ENCODE results near the gene ZBP1. TPM values are rescaled to one million over a fixed set of nuclear protein-coding genes. Genes with fewer than 3 reads are reported as not detected.

Gene ZBP1
- total RNA-seq, 1 donor from 2014 or later = 17.8 TPM

DNA sequence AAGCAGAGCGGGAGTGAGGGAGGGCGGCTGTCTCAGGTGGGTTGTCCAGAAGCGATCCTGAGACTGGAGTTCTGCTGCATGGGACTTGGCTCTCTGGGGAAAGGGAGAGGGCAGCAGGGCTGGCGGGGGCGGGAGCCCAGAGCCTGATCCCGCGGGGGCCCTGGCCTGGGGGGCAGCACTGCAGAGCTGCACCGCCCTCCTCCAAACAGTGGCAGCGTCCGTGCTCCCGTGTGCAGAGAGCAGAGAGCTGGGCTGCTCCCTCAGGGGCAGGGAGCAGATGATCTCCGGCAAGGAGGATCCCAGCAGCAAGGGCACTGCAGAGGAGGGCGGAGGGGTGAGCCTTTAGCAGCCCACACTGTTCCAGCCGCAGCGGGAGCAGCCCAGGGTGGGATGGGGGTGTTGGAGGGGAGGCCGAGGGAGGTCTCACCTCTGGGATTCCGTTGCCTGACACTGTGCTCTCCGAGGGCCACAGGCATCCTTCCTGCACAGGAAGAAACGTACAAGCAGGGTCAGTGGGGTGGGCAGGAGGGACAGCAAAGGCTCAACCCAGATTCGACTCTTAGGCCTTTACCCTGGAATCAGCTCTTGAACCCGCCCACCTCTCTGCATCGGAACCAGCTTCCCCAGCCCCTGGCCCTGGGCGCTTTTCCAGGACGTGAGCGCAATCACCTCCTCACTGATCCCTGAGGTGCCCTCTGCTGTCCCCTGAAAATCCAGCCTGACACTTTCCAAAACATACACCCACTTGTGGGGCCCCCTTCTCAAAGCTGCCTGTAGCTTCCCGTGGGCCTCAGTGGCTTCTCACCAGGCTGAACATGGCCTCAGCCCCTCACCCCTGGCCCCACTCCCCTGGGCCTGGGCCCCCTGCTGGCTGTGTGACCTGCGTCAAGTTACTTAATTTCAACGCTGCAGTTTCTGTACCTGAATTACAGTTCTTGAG, 32.6 kb upstream of the ZBP1 start:
- ChIA-PET POLR2A (interaction anchor here (1.4 to 2.0 kb wide), 3 partner anchors 23 to 30 kb away, joined by 6 to 9 read pairs (median 6); no protein-coding TSS in a partner anchor), CTCF (interaction anchor here (0.7 to 3.5 kb wide), 10 partner anchors 10 to 527 kb away, joined by 3 to 38 read pairs (median 16); partner anchors contain the start of gene ZBP1)
- ATAC-seq (ENCODE audit: low read depth) (no peak), DNase-seq (no peak)
- H3K36me3 Mint-ChIP-seq (ENCODE audit: low read depth) = peaks cover 62% of the 10 kb centered on the region
- no peak overlapping the region for H3K27ac Mint-ChIP-seq
- no peaks in the 10 kb centered on the region for H3K27me3 Mint-ChIP-seq
- intact Hi-C loops (cut with micrococcal nuclease) = loop anchor here (5.0 kb wide), 1 partner anchor 344 kb away; no protein-coding TSS in a partner anchor
- no peaks in the 10 kb centered on the region for H3K9me3 Mint-ChIP-seq
- TF ChIP-seq, protein P1, sequence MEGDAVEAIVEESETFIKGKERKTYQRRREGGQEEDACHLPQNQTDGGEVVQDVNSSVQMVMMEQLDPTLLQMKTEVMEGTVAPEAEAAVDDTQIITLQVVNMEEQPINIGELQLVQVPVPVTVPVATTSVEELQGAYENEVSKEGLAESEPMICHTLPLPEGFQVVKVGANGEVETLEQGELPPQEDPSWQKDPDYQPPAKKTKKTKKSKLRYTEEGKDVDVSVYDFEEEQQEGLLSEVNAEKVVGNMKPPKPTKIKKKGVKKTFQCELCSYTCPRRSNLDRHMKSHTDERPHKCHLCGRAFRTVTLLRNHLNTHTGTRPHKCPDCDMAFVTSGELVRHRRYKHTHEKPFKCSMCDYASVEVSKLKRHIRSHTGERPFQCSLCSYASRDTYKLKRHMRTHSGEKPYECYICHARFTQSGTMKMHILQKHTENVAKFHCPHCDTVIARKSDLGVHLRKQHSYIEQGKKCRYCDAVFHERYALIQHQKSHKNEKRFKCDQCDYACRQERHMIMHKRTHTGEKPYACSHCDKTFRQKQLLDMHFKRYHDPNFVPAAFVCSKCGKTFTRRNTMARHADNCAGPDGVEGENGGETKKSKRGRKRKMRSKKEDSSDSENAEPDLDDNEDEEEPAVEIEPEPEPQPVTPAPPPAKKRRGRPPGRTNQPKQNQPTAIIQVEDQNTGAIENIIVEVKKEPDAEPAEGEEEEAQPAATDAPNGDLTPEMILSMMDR (IDR thresholded peaks at IDR 0.05) = no peak
- peaks cover 14% of the 10 kb centered on the region for H3K4me1 Mint-ChIP-seq
- no peak overlapping the region for H3K4me3 Mint-ChIP-seq

DNA sequence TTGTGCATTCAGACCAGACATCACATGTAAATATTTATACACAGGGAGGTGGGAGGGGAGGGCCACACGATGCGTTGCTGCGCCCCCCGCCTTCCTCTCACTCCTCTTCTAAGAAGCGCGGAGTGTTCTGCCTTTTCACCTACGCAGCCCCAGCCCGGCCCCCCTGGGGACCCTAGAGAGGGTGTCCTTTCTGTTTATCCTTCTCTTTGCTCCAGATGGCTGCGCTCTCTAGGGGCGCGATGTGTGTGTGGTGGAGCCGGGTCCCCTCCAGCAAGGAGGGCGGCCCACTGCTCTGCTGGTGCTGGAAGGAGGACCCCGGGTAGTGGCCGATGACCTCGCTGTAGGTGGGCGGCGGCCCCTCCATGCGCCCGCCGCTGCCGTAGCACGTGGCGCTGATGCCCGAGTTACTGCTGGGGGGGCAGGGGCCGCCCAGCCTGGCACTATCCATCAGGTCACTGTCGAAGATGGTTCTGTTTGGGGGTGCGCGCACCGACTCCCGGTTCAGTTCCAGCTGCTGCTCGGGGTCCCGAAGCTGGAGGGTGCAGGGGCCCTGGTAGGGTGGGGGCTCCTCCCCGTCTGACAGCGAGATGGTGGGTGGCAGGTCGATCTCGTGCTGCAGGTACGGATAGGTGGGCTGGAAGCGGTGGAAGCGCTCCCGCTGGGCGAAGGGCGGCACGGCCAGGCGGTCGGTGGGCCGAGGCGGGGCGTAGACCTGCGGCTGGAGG, 31.8 kb upstream of the ZBP1 start:
- H3K27me3 Mint-ChIP-seq = no peaks in the 10 kb centered on the region
- ATAC-seq (ENCODE audit: low read depth) = no peak

DNA sequence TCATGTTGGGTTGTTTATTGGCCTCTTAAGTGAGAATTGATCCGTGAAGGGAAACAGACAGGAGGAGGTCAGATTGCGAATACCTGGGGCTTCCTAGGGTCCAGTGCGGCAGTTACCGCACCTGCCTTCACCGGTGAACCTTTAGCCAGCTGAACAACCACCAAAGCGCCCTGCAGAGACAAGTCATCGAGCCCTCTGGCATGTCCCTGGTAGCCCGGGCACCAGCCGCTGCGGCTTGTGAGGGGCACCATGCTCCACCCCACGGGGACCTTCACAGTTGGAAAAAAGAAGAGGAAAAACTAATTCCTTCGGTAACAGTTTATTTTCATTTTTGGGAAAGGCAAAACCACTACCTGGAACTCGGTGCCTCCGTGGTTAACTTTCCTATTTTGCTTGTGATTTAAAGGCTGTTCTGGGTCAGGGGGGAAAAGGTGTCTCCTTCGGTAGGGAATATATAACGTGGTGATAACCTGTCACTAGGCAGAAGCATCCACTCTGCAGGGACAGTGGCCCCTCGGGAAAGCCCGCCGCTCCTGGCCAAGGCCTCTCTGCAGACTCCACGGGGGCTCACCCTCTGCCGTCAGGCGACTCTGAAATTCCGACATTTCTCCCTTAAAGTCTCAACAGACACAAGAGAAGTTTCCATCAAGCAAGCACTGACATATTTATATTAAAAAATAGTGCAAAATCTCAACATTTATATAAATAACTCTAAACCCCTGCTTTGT, 30.7 kb upstream of the ZBP1 start:
- intact Hi-C loops (cut with micrococcal nuclease) = loop anchor here (5.0 kb wide), 1 partner anchor 346 kb away; no protein-coding TSS in a partner anchor
- Mint-ChIP-seq H3K9me3 (peaks cover 3% of the 10 kb centered on the region), H3K27ac (no peak overlapping the region), H3K36me3 (ENCODE audit: low read depth) (peaks cover 47% of the 10 kb centered on the region), H3K4me1 (peaks cover 12% of the 10 kb centered on the region), H3K4me3 (no peak overlapping the region), H3K27me3 (no peaks in the 10 kb centered on the region)
- POLR2A ChIA-PET = interaction anchor here (0.9 to 1.7 kb wide), 2 partner anchors 22 to 60 kb away, joined by 3 to 4 read pairs; no protein-coding TSS in a partner anchor
- CTCF ChIA-PET = interaction anchor here (1.1 to 1.6 kb wide), 2 partner anchors 28 to 530 kb away, joined by 3 to 4 read pairs; no protein-coding TSS in a partner anchor
- DNase-seq (no peak), ATAC-seq (ENCODE audit: low read depth) (no peak)
- TF ChIP-seq, protein P1 (IDR thresholded peaks at IDR 0.05) = no peak

More for the DNA sequence above, 31.8 kb upstream of the ZBP1 start:
- ChIA-PET CTCF (interaction anchor here (0.5 to 2.8 kb wide), 2 partner anchors 29 to 148 kb away, joined by 4 to 27 read pairs; no protein-coding TSS in a partner anchor), POLR2A (interaction anchor here (0.9 kb wide), 1 partner anchor 59 kb away, joined by 4 read pairs; no protein-coding TSS in a partner anchor)
- Mint-ChIP-seq H3K9me3 (no peaks in the 10 kb centered on the region), H3K4me1 (peaks cover 12% of the 10 kb centered on the region), H3K36me3 (ENCODE audit: low read depth) (peaks cover 56% of the 10 kb centered on the region), H3K27ac (no peak overlapping the region), H3K4me3 (no peak overlapping the region)
- DNase-seq = no peak
- intact Hi-C loops (cut with micrococcal nuclease) = loop anchor here (5.0 kb wide), 1 partner anchor 345 kb away; no protein-coding TSS in a partner anchor
- TF ChIP-seq, protein P1 (IDR thresholded peaks at IDR 0.05) = no peak

DNA sequence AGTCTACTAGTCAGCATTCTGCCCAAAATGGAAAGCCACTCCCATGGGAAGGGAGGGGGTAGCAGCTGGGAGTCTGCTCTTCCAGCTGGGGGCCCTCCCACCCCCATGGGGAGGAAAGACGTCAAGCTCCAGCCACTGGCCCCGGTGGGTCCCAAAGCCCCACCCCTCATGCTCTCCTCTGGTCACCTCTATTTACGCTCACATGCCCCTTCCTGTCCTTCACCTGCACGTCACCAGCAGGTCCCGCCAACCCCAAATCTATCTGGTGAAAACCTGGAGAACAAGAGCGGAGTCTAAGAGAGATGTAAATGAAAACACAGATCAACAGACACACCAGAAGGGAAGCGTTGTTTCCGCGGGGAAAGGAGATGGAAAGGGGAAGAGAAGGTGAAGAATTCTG, 30.0 kb upstream of the ZBP1 start:
- ChIA-PET CTCF (interaction anchor here (1.1 to 1.6 kb wide), 2 partner anchors 28 to 530 kb away, joined by 3 to 4 read pairs; no protein-coding TSS in a partner anchor), POLR2A (interaction anchor here (1.7 kb wide), 1 partner anchor 21 kb away, joined by 3 read pairs; no protein-coding TSS in a partner anchor)
- no peak overlapping the region for H3K27ac Mint-ChIP-seq
- no peak for ATAC-seq (ENCODE audit: low read depth)
- peaks cover 9% of the 10 kb centered on the region for H3K9me3 Mint-ChIP-seq
- no peaks in the 10 kb centered on the region for H3K27me3 Mint-ChIP-seq
- TF ChIP-seq, protein P1 (IDR thresholded peaks at IDR 0.05) = no peak
- no peak overlapping the region for H3K4me3 Mint-ChIP-seq
- DNase-seq = no peak
- H3K36me3 Mint-ChIP-seq (ENCODE audit: low read depth) = peaks cover 42% of the 10 kb centered on the region
- intact Hi-C loops (cut with micrococcal nuclease) = loop anchor here (5.0 kb wide), 1 partner anchor 347 kb away; no protein-coding TSS in a partner anchor
- H3K4me1 Mint-ChIP-seq = peaks cover 12% of the 10 kb centered on the region

Data from activated B cell treated with CpG ODN at 0.5 μM for 24 hours (primary cell).